ENCODE results near the gene FHOD1. TPM values are rescaled to one million over a fixed set of nuclear protein-coding genes. Genes with fewer than 3 reads are reported as not detected.

The FHOD1 gene
- total and polyA plus RNA-seq, 10 of the 15 experiments (the other 5 are each of a cell fraction or from before 2014, with no cell fraction given), result 8.9 to 65.7 (median 18.1) TPM

DNA sequence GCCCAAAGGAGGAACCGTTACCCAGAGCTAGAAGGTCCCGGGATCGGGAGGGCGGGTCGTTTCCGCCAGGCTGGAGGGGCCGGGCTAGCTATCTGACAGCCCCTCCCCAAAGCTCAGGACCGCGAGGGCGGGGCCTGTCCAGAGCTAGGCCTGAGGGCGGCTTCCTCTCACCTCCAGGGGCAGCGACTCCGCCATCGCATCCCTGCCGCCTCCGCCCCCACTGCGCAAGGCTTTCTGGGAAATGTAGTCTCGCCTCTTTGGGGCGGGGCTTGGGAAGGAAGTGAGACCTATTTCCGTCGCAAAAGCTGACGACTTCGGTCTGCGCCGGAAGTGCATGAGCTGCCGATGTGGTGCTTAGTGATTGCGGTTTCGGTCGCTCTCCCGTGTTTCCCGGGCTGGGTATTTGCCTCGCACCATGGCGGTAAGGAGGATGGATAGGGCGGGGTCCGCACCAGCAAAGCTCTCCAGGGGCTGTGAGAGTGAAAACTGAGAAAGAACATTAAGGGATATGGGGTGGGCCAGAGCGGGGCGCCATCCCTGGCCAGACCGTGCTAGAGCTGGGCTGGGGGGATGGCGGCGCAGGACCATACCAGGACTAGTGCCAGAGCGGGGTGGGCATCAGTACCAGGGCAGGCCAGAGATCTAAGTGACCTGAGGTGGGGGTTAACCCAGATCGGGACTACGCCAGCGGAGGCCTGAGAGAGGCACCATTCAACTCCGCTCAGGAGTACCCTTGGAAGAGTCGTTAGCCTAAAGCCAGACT, 20.3 kb downstream of the FHOD1 start, which contains the start of gene TMEM208 (continued):
- TF ChIP-seq, protein P1, sequence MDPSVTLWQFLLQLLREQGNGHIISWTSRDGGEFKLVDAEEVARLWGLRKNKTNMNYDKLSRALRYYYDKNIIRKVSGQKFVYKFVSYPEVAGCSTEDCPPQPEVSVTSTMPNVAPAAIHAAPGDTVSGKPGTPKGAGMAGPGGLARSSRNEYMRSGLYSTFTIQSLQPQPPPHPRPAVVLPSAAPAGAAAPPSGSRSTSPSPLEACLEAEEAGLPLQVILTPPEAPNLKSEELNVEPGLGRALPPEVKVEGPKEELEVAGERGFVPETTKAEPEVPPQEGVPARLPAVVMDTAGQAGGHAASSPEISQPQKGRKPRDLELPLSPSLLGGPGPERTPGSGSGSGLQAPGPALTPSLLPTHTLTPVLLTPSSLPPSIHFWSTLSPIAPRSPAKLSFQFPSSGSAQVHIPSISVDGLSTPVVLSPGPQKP (IDR thresholded peaks at IDR 0.05; ENCODE audit: low read depth, low read length), result peak; percentile 94
- TF ChIP-seq DPF2 (IDR thresholded peaks at IDR 0.05) (no peak), ZNF384 (IDR thresholded peaks at IDR 0.05; ENCODE audit: borderline replicate concordance, low read depth, low read length) (0 out of 2 replicates have a peak, but pooled peaks have one; percentile 9), POLR2A (IDR thresholded peaks at IDR 0.05; ENCODE audit: low read depth, low read length) (peak; percentile 88), RFX5 (IDR thresholded peaks at IDR 0.05; ENCODE audit: low read depth, low read length) (no peak), RBBP5 (conservative IDR thresholded peaks at IDR 0.05) (no peak), MEF2B (IDR thresholded peaks at IDR 0.05; ENCODE audit: partially characterized antibody, poor library complexity, severe bottlenecking) (peak; percentile 33), RUNX3 (IDR thresholded peaks at IDR 0.05; ENCODE audit: low read length) (peak; percentile 99), PML (IDR thresholded peaks at IDR 0.05; ENCODE audit: low read length) (peak; percentile 73; the same call in 1 of the 2 replicates), POU2F2 (IDR thresholded peaks at IDR 0.05; ENCODE audit: borderline replicate concordance, low read depth, low read length) (peak; percentile 85; the same call in 2 of the 3 replicates), EP300 (IDR thresholded peaks at IDR 0.05; ENCODE audit: borderline replicate concordance in 1 of 2, control insufficient read depth in 1 of 2, low read depth in 2 of 2, low read length in 2 of 2) (no peak), RAD51 (IDR thresholded peaks at IDR 0.05) (no peak), ZSCAN29 (IDR thresholded peaks at IDR 0.05) (no peak), NRF1 (conservative IDR thresholded peaks at IDR 0.05; ENCODE audit: low read depth, low read length) (0 out of 2 replicates have a peak, but pooled peaks have one; percentile 34), MYB (IDR thresholded peaks at IDR 0.05; ENCODE audit: borderline replicate concordance, low read depth, low read length) (no peak)
- TF ChIP-seq, protein P2, sequence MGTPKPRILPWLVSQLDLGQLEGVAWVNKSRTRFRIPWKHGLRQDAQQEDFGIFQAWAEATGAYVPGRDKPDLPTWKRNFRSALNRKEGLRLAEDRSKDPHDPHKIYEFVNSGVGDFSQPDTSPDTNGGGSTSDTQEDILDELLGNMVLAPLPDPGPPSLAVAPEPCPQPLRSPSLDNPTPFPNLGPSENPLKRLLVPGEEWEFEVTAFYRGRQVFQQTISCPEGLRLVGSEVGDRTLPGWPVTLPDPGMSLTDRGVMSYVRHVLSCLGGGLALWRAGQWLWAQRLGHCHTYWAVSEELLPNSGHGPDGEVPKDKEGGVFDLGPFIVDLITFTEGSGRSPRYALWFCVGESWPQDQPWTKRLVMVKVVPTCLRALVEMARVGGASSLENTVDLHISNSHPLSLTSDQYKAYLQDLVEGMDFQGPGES (IDR thresholded peaks at IDR 0.05), result peak; percentile 37; the same call in 1 of the 2 replicates
- TF ChIP-seq, protein P3, sequence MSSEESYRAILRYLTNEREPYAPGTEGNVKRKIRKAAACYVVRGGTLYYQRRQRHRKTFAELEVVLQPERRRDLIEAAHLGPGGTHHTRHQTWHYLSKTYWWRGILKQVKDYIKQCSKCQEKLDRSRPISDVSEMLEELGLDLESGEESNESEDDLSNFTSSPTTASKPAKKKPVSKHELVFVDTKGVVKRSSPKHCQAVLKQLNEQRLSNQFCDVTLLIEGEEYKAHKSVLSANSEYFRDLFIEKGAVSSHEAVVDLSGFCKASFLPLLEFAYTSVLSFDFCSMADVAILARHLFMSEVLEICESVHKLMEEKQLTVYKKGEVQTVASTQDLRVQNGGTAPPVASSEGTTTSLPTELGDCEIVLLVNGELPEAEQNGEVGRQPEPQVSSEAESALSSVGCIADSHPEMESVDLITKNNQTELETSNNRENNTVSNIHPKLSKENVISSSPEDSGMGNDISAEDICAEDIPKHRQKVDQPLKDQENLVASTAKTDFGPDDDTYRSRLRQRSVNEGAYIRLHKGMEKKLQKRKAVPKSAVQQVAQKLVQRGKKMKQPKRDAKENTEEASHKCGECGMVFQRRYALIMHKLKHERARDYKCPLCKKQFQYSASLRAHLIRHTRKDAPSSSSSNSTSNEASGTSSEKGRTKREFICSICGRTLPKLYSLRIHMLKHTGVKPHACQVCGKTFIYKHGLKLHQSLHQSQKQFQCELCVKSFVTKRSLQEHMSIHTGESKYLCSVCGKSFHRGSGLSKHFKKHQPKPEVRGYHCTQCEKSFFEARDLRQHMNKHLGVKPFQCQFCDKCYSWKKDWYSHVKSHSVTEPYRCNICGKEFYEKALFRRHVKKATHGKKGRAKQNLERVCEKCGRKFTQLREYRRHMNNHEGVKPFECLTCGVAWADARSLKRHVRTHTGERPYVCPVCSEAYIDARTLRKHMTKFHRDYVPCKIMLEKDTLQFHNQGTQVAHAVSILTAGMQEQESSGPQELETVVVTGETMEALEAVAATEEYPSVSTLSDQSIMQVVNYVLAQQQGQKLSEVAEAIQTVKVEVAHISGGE (CRISPR knock-in tag; IDR thresholded peaks at IDR 0.05), result no peak
- TF ChIP-seq, protein P4, sequence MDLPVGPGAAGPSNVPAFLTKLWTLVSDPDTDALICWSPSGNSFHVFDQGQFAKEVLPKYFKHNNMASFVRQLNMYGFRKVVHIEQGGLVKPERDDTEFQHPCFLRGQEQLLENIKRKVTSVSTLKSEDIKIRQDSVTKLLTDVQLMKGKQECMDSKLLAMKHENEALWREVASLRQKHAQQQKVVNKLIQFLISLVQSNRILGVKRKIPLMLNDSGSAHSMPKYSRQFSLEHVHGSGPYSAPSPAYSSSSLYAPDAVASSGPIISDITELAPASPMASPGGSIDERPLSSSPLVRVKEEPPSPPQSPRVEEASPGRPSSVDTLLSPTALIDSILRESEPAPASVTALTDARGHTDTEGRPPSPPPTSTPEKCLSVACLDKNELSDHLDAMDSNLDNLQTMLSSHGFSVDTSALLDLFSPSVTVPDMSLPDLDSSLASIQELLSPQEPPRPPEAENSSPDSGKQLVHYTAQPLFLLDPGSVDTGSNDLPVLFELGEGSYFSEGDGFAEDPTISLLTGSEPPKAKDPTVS (IDR thresholded peaks at IDR 0.05; ENCODE audit: low read depth, low read length), result no peak
- TF ChIP-seq, protein P5, sequence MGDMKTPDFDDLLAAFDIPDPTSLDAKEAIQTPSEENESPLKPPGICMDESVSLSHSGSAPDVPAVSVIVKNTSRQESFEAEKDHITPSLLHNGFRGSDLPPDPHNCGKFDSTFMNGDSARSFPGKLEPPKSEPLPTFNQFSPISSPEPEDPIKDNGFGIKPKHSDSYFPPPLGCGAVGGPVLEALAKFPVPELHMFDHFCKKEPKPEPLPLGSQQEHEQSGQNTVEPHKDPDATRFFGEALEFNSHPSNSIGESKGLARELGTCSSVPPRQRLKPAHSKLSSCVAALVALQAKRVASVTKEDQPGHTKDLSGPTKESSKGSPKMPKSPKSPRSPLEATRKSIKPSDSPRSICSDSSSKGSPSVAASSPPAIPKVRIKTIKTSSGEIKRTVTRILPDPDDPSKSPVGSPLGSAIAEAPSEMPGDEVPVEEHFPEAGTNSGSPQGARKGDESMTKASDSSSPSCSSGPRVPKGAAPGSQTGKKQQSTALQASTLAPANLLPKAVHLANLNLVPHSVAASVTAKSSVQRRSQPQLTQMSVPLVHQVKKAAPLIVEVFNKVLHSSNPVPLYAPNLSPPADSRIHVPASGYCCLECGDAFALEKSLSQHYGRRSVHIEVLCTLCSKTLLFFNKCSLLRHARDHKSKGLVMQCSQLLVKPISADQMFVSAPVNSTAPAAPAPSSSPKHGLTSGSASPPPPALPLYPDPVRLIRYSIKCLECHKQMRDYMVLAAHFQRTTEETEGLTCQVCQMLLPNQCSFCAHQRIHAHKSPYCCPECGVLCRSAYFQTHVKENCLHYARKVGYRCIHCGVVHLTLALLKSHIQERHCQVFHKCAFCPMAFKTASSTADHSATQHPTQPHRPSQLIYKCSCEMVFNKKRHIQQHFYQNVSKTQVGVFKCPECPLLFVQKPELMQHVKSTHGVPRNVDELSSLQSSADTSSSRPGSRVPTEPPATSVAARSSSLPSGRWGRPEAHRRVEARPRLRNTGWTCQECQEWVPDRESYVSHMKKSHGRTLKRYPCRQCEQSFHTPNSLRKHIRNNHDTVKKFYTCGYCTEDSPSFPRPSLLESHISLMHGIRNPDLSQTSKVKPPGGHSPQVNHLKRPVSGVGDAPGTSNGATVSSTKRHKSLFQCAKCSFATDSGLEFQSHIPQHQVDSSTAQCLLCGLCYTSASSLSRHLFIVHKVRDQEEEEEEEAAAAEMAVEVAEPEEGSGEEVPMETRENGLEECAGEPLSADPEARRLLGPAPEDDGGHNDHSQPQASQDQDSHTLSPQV (IDR thresholded peaks at IDR 0.05), result no peak

Measured in GM12878 (cell line).